Liver (tissue), 9 donors: ENCODE results near the gene POU4F3. TPM values are rescaled to one million over a fixed set of nuclear protein-coding genes. Genes with fewer than 3 reads are reported as not detected.

Experiments
- DNase-seq: peaks from one replicate; pipeline ENCODE4 v3.0.0-alpha.2; 2017; ENCODE audit warnings: low spot score
- H3K27ac ChIP-seq, 2 donors: one replicate each; pipeline ENCODE4 v1.7.0; 2013; ENCODE audit warnings: inconsistent platforms in 2 of 2, low read length in 2 of 2, control low read depth in 1 of 2, low read depth in 1 of 2, mild to moderate bottlenecking in 1 of 2
- H3K27me3 ChIP-seq, 4 donors: one replicate each; pipeline versions ENCODE4 v1.6.1 to v1.7.0; 2013; ENCODE audit warnings: low read length in 3 of 4, inconsistent platforms in 1 of 4, mild to moderate bottlenecking in 1 of 4, moderate library complexity in 1 of 4; ENCODE audit not compliant: control insufficient read depth in 4 of 4, insufficient read depth in 4 of 4
- H3K36me3 ChIP-seq, 4 donors: one replicate each; pipeline versions ENCODE4 v1.6.1 to v1.7.0; 2013; ENCODE audit warnings: low read length in 3 of 4, mild to moderate bottlenecking in 3 of 4, low read depth in 1 of 4, moderate library complexity in 1 of 4; ENCODE audit not compliant: control insufficient read depth in 4 of 4, insufficient read depth in 3 of 4
- H3K4me1 ChIP-seq, 4 donors: one replicate each; pipeline versions ENCODE4 v1.6.1 to v1.7.0; 2013; ENCODE audit warnings: low read length in 3 of 4, mild to moderate bottlenecking in 3 of 4, moderate library complexity in 1 of 4; ENCODE audit not compliant: control insufficient read depth in 4 of 4, insufficient read depth in 4 of 4
- H3K4me3 ChIP-seq, 3 donors: one replicate each; pipeline versions ENCODE4 v1.6.1 to v1.7.0; 2013; ENCODE audit warnings: low read length in 3 of 3, control low read depth in 1 of 3, low read depth in 1 of 3, mild to moderate bottlenecking in 1 of 3
- H3K9ac ChIP-seq, 2 donors: one replicate each; pipeline ENCODE4 v1.7.0; 2013; ENCODE audit warnings: low read length in 2 of 2, mild to moderate bottlenecking in 2 of 2, moderate library complexity in 2 of 2, control low read depth in 1 of 2, low read depth in 1 of 2
- H3K9me3 ChIP-seq, 4 donors: one replicate each; pipeline versions ENCODE4 v1.6.1 to v1.7.0; 2013; ENCODE audit warnings: low read length in 3 of 4; ENCODE audit not compliant: control insufficient read depth in 4 of 4
- FOXA1 ChIP-seq: IDR thresholded peaks from 2 replicates; pipeline ENCODE4 v1.6.1; 2016; ENCODE audit warnings: antibody characterized with exemption
- FOXA2 ChIP-seq: IDR thresholded peaks from 2 replicates; pipeline ENCODE4 v1.6.1; 2016; ENCODE audit warnings: antibody characterized with exemption
- GABPA ChIP-seq, 2 donors: IDR thresholded peaks in 1 of 2; conservative IDR thresholded peaks in 1 of 2; 2 replicates each; pipeline ENCODE4 v1.6.1; 2016; ENCODE audit warnings: antibody characterized with exemption in 2 of 2, mild to moderate bottlenecking in 1 of 2, moderate library complexity in 1 of 2
- HNF4A ChIP-seq, 2 donors: conservative IDR thresholded peaks; 2 replicates each; pipeline ENCODE4 v1.6.1; 2016; ENCODE audit warnings: antibody characterized with exemption in 2 of 2, mild to moderate bottlenecking in 2 of 2
- HNF4G ChIP-seq: IDR thresholded peaks from 2 replicates; pipeline ENCODE4 v1.6.1; 2016; ENCODE audit warnings: antibody characterized with exemption
- MAX ChIP-seq: IDR thresholded peaks from 2 replicates; pipeline ENCODE4 v1.6.1; 2016; ENCODE audit warnings: antibody characterized with exemption
- RAD21 ChIP-seq, 2 donors: IDR thresholded peaks; 2 replicates each; pipeline ENCODE4 v1.6.1; 2016; ENCODE audit warnings: antibody characterized with exemption in 2 of 2, mild to moderate bottlenecking in 2 of 2
- REST ChIP-seq: IDR thresholded peaks from 2 replicates; pipeline ENCODE4 v1.6.1; 2016; ENCODE audit warnings: antibody characterized with exemption, mild to moderate bottlenecking
- RXRA ChIP-seq, 2 donors: IDR thresholded peaks; 2 replicates each; pipeline ENCODE4 v1.6.1; 2017 to 2018; ENCODE audit warnings: antibody characterized with exemption in 2 of 2, mild to moderate bottlenecking in 1 of 2
- SP1 ChIP-seq: IDR thresholded peaks from 2 replicates; pipeline ENCODE4 v1.6.1; 2018; ENCODE audit warnings: antibody characterized with exemption, mild to moderate bottlenecking
- TAF1 ChIP-seq: conservative IDR thresholded peaks from 2 replicates; pipeline ENCODE4 v1.6.1; 2016; ENCODE audit warnings: antibody characterized with exemption, mild to moderate bottlenecking
- WGBS: extraction: QIAGEN DNeasy Blood & Tissue Kit; methylation state at CpG from one replicate; pipeline ENCODE4 v1.1.7; 2013; 5-methylcytosine and 5-hydroxymethylcytosine counted together
- polyA plus RNA-seq, 2 donors: library from polyadenylated mRNA; stranded (reverse) in 1 of 2; unstranded in 1 of 2; fragments of 200-250 nt in 1 of 2; fragments of >200 nt in 1 of 2; fragmentation: Nextera tagmentation in 1 of 2; extraction: Ambion mirVana in 1 of 2; gene quantifications; one replicate each; pipeline versions ENCODE4 v1.2.1 to v1.2.3, GENCODE V29; 2013 to 2015
- total RNA-seq, 2 donors: library from RNA; depleted of rRNA; stranded (reverse); fragments of >200 nt; gene quantifications; one replicate each; pipeline ENCODE4 v1.2.3, GENCODE V29; 2014
- donor health status: healthy.
- donor health status: healthy.
- donor health status: healthy.
- donor health status: healthy.
- donor health status: healthy.

POU4F3 gene
- total and polyA plus RNA-seq, 4 donors: not detected

- no peak for TF ChIP-seq REST
Observed at GRCh38 chr5:146357126-146357525, 18.5 kb downstream of the POU4F3 start (continued).

- H3K27ac ChIP-seq: no peak overlapping the region
- H3K9me3 ChIP-seq: no peaks in the 10 kb centered on the region
- TF ChIP-seq MAX (no peak), RAD21 (IDR thresholded peaks at IDR 0.05) (no peak)
- H3K36me3 ChIP-seq: no peaks in the 10 kb centered on the region
- no peaks in the 10 kb centered on the region for H3K4me1 ChIP-seq
- peaks cover 0 to 4% (median 0%) of the 10 kb centered on the region in 4 donors for H3K27me3 ChIP-seq
- no peak overlapping the region for H3K9ac ChIP-seq
- H3K4me3 ChIP-seq: no peak overlapping the region
- WGBS: 42% methylated on average over 5 of the region's 5 CpGs
- no peak for DNase-seq
Observed at GRCh38 chr5:146359836-146360235, 21.2 kb downstream of the POU4F3 start.

- no peaks in the 10 kb centered on the region for H3K36me3 ChIP-seq
- TF ChIP-seq RXRA (IDR thresholded peaks at IDR 0.05) (no peak), GABPA (IDR thresholded peaks at IDR 0.05 in 1 of 2, conservative IDR thresholded peaks at IDR 0.05 in 1 of 2) (no peak), HNF4A (conservative IDR thresholded peaks at IDR 0.05) (no peak), SP1 (no peak), FOXA2 (no peak), REST (no peak), RAD21 (IDR thresholded peaks at IDR 0.05) (no peak), FOXA1 (no peak), HNF4G (no peak), TAF1 (no peak)
- H3K4me3 ChIP-seq: no peak overlapping the region
- DNase-seq: no peak
- H3K4me1 ChIP-seq: no peaks in the 10 kb centered on the region
- no peak overlapping the region for H3K27ac ChIP-seq
- H3K27me3 ChIP-seq: peaks cover 0 to 10% (median 0%) of the 10 kb centered on the region in 4 donors
- H3K9me3 ChIP-seq: no peaks in the 10 kb centered on the region
- no peak overlapping the region for H3K9ac ChIP-seq
- 65% methylated on average over 7 of the region's 7 CpGs for WGBS
Observed at GRCh38 chr5:146363161-146363874, 24.7 kb downstream of the POU4F3 start.
